Psoas muscle (tissue), 8 donors: ENCODE measurements around the gene C11orf58. TPM values are rescaled to one million over a fixed set of nuclear protein-coding genes. Genes with fewer than 3 reads are reported as not detected.

Experiments
- ATAC-seq, 4 donors: fragments of 200-7000 bp; cut with Tn5 transposase; one replicate each; pipeline ENCODE4 v1.9.1; 2020; ENCODE audit warnings: moderate library complexity in 3 of 4, mild to moderate bottlenecking in 2 of 4
- DNase-seq, 2 donors: peaks; one replicate each; pipeline ENCODE4 v3.0.0-alpha.2; 2020
- H3K27ac ChIP-seq: fragments of 200-600 bp; one replicate; pipeline ENCODE4 v1.8.0; 2022
- H3K27me3 ChIP-seq, 3 donors: fragments of 200-600 bp in 1 of 3; one replicate each; pipeline versions ENCODE4 v1.6.1 to v1.8.0; 2013 to 2022; ENCODE audit warnings: low read length in 2 of 3, mild to moderate bottlenecking in 2 of 3, moderate library complexity in 1 of 3; ENCODE audit not compliant: insufficient read depth in 3 of 3
- H3K36me3 ChIP-seq, 2 donors: fragments of 200-600 bp in 1 of 2; one replicate each; pipeline versions ENCODE4 v1.6.1 to v1.8.0; 2013 to 2022; ENCODE audit warnings: low read depth in 1 of 2, mild to moderate bottlenecking in 1 of 2, moderate library complexity in 1 of 2; ENCODE audit not compliant: insufficient read depth in 1 of 2
- H3K4me1 ChIP-seq: fragments of 200-600 bp; one replicate; pipeline ENCODE4 v1.8.0; 2022
- H3K4me3 ChIP-seq: fragments of 200-600 bp; one replicate; pipeline ENCODE4 v1.8.0; 2022; ENCODE audit warnings: mild to moderate bottlenecking
- H3K9me3 ChIP-seq: fragments of 200-600 bp; one replicate; pipeline ENCODE4 v1.8.0; 2022
- WGBS, 3 donors: extraction: QIAGEN DNeasy Blood & Tissue Kit; methylation state at CpG; one replicate each; pipeline versions ENCODE4 v1.1.6 to v1.1.7; 2013; 5-methylcytosine and 5-hydroxymethylcytosine counted together
- intact Hi-C, 2 donors: fragments of 100-400 bp; cut with DNase I; formaldehyde crosslinking; loops; one replicate each; pipeline versions ENCODE4 v1.11.0 to v1.14.2; 2022
- polyA plus RNA-seq, 3 donors: library from polyadenylated mRNA; stranded (reverse); fragments of 200-250 nt; gene quantifications; one replicate each; pipeline ENCODE4 v1.2.3, GENCODE V29; 2013
- total RNA-seq, 4 donors: library from RNA; stranded (reverse); fragmentation: NEBNext Ultra II Directional in 2 of 4; extraction: Animal tissue kit (Norgen Biotek cat#: 25700) in 2 of 4; gene quantifications; one replicate each; pipeline versions ENCODE4 v1.2.1 to v1.2.4, GENCODE V29; 2021 to 2023
- TF ChIP-seq, protein P1 (sequence below): fragments of 200-600 bp; IDR thresholded peaks from one replicate; pipeline ENCODE4 v1.8.0; 2022; ENCODE audit warnings: antibody characterized with exemption
- donor health status: healthy with polysubstance abuse.
- donor health status: DM: no; HTN: no; CAD: no; lungs with moderate emphysema.
- donor health status: Bipolar disorder and iron deficiency.
- donor health status: healthy.
- donor health status: DM: yes; HTN: yes; CAD: no.
- donor health status: DM: no; HTN: no; CAD: no.
- donor health status: DM: no; HTN: no; CAD: no.
- donor health status: DM: yes; HTN: yes; CAD: no.

The C11orf58 gene
- total and polyA plus RNA-seq, 7 donors, result 80.7 to 218 (median 92.2) TPM

GRCh38 chr11:16749092-16749491 lies 10.6 kb downstream of the C11orf58 start:
- H3K4me3 ChIP-seq, result no peak overlapping the region
- H3K9me3 ChIP-seq, result no peaks in the 10 kb centered on the region
- intact Hi-C loops, result no loop called here
- H3K27me3 ChIP-seq, result no peaks in the 10 kb centered on the region
- WGBS, 3 donors, result 94 to 100% (median 97%) methylated on average over 1 of the region's 1 CpG
- ATAC-seq (no peak), DNase-seq (no peak)
- peaks cover 36% of the 10 kb centered on the region for H3K4me1 ChIP-seq
- peaks cover 14 to 93% of the 10 kb centered on the region in 2 donors for H3K36me3 ChIP-seq
- TF ChIP-seq, protein P1, sequence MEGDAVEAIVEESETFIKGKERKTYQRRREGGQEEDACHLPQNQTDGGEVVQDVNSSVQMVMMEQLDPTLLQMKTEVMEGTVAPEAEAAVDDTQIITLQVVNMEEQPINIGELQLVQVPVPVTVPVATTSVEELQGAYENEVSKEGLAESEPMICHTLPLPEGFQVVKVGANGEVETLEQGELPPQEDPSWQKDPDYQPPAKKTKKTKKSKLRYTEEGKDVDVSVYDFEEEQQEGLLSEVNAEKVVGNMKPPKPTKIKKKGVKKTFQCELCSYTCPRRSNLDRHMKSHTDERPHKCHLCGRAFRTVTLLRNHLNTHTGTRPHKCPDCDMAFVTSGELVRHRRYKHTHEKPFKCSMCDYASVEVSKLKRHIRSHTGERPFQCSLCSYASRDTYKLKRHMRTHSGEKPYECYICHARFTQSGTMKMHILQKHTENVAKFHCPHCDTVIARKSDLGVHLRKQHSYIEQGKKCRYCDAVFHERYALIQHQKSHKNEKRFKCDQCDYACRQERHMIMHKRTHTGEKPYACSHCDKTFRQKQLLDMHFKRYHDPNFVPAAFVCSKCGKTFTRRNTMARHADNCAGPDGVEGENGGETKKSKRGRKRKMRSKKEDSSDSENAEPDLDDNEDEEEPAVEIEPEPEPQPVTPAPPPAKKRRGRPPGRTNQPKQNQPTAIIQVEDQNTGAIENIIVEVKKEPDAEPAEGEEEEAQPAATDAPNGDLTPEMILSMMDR, result no peak
- no peak overlapping the region for H3K27ac ChIP-seq

- TF ChIP-seq, protein P1, result no peak
- DNase-seq (no peak), ATAC-seq (no peak)
- no peak overlapping the region for H3K27ac ChIP-seq
- H3K9me3 ChIP-seq, result no peaks in the 10 kb centered on the region
- 56 to 67% (median 60%) methylated on average over 2 of the region's 2 CpGs for WGBS, 3 donors
- peaks cover 30% of the 10 kb centered on the region for H3K4me1 ChIP-seq
- no peaks in the 10 kb centered on the region for H3K27me3 ChIP-seq
- H3K4me3 ChIP-seq, result no peak overlapping the region
- peaks cover 16 to 93% of the 10 kb centered on the region in 2 donors for H3K36me3 ChIP-seq
- intact Hi-C loops, result no loop called here
Measured at GRCh38 chr11:16749666-16750065, 11.2 kb downstream of the C11orf58 start.

- Histone ChIP-seq H3K27me3 (no peaks in the 10 kb centered on the region), H3K27ac (no peak overlapping the region), H3K4me1 (peaks cover 22% of the 10 kb centered on the region), H3K4me3 (no peak overlapping the region), H3K9me3 (no peaks in the 10 kb centered on the region), H3K36me3 (peaks cover 18 to 93% of the 10 kb centered on the region in 2 donors)
- ATAC-seq (peak in 2 of 4 donors; percentile 31 to 42), DNase-seq (no peak)
- 0 to 90% (median 41%) methylated on average over 1 of the region's 1 CpG for WGBS, 3 donors
- TF ChIP-seq, protein P1, result no peak
- intact Hi-C loops, result no loop called here
Measured at GRCh38 chr11:16750417-16750816, 12.0 kb downstream of the C11orf58 start.

GRCh38 chr11:16758382-16759024 lies 20.1 kb downstream of the C11orf58 start:
- H3K4me3 ChIP-seq, result no peak overlapping the region
- H3K9me3 ChIP-seq, result no peaks in the 10 kb centered on the region
- intact Hi-C loops, result no loop called here
- no peak overlapping the region for H3K27ac ChIP-seq
- DNase-seq, result no peak
- H3K27me3 ChIP-seq, result no peaks in the 10 kb centered on the region
- H3K4me1 ChIP-seq, result no peaks in the 10 kb centered on the region
- peaks cover 12 to 54% of the 10 kb centered on the region in 2 donors for H3K36me3 ChIP-seq
- TF ChIP-seq, protein P1, result no peak
- 91 to 95% (median 94%) methylated on average over 4 of the region's 4 CpGs for WGBS, 3 donors
- peak in 1 of 4 donors; percentile 14 for ATAC-seq
